ENCODE results near the gene RRAS2. TPM values are rescaled to one million over a fixed set of nuclear protein-coding genes. Genes with fewer than 3 reads are reported as not detected.

Gene RRAS2
- total RNA-seq, 4 donors from 2014 or later: 24.1 to 28.5 (median 25.5) TPM

GRCh38 chr11:14330881-14331280 is 28.1 kb downstream of the RRAS2 start:
- TF ChIP-seq EP300 (IDR thresholded peaks at IDR 0.05) (no peak), CTCF (IDR thresholded peaks at IDR 0.05) (no peak), POLR2AphosphoS5 (IDR thresholded peaks at IDR 0.05) (no peak), POLR2A (IDR thresholded peaks at IDR 0.05) (no peak)
- no peaks in the 10 kb centered on the region for H3K9me3 ChIP-seq
- no peak overlapping the region for H3K27ac ChIP-seq
- H3K36me3 ChIP-seq: no peaks in the 10 kb centered on the region
- no peaks in the 10 kb centered on the region for H3K4me1 ChIP-seq
- H3K27me3 ChIP-seq: no peaks in the 10 kb centered on the region
- H3K4me3 ChIP-seq: no peak overlapping the region
- no peak for DNase-seq (ENCODE audit: low spot score in 2 of 2)
- WGBS: 95% methylated on average over 2 of the region's 2 CpGs

DNA sequence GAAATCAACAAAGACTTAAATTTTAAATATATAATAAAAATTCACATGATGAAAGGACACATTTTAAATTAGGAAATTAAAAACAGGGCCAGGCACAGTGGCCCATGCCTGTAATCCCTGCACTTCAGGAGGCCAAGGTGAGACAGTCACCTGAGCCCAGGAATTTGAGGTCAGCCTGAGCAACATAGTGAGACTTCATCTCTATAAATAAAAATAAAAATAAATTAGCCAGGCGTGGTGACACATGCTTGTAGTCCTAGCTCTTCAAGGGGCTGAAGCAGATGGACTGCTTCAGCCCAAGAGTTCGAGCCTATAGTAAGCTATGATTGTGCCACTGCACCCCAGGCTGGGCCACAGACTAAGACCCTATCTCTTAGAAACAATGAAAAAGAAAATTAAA is 29.3 kb downstream of the RRAS2 start:
- H3K27ac ChIP-seq: no peak overlapping the region
- TF ChIP-seq EP300 (IDR thresholded peaks at IDR 0.05) (no peak), POLR2A (IDR thresholded peaks at IDR 0.05) (no peak)
- H3K4me3 ChIP-seq: no peak overlapping the region
- H3K4me1 ChIP-seq: no peaks in the 10 kb centered on the region
- no peaks in the 10 kb centered on the region for H3K27me3 ChIP-seq
- 86% methylated on average over 2 of the region's 2 CpGs for WGBS
- H3K9me3 ChIP-seq: no peaks in the 10 kb centered on the region
- DNase-seq (ENCODE audit: low spot score in 2 of 2): no peak
- H3K36me3 ChIP-seq: no peaks in the 10 kb centered on the region

DNA sequence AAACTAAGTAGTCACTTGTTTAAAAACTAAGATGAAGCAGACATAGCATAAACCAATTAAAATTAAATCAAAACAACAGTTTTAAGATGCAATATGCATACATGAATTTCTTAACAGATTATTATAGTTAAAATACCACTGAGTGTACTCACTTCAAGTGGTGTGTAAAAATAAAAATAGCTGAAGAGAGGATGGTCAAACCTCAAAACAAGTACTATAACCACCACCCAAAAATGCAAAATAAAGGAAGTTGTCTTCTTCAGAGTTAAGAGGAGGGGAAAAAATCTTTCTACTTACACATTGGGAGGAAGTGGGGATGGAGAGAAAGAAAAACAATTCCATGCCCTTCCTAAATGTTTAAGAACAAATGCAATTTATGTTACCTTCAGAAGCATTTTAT is 31.9 kb downstream of the RRAS2 start:
- H3K36me3 ChIP-seq: no peaks in the 10 kb centered on the region
- TF ChIP-seq EP300 (IDR thresholded peaks at IDR 0.05) (no peak), POLR2A (IDR thresholded peaks at IDR 0.05) (no peak), CTCF (IDR thresholded peaks at IDR 0.05) (no peak), POLR2AphosphoS5 (IDR thresholded peaks at IDR 0.05) (no peak)
- no peaks in the 10 kb centered on the region for H3K9me3 ChIP-seq
- DNase-seq (ENCODE audit: low spot score in 2 of 2): no peak
- no peak overlapping the region for H3K4me3 ChIP-seq
- no peaks in the 10 kb centered on the region for H3K27me3 ChIP-seq
- H3K4me1 ChIP-seq: no peaks in the 10 kb centered on the region
- no peak overlapping the region for H3K27ac ChIP-seq

DNA sequence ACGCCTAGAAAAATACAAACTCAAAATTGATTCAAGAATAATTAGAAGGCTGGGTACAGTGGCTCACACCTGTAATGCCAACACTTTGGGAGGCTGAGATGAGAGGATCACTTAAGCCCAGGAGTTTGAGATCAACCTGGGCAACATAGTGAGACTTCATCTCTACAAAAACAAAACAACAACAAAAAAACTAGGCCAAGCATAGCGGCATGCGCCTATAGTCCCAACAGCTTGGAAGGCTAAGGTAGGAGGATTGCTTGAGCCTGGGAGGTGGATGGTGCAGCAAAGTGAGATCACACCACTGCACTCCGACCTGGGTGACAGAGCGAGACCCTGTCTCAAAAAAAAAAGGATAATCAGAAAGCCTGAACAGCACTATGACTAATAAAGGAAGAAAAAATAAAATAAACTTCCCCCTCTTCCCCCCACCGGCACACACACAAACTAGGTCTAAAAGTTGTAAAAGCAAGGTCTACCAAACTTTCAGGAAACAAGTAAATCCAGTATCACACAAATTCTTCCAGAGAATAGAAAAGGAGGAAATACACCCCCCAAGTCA is 35.8 kb downstream of the RRAS2 start:
- no peak for DNase-seq (ENCODE audit: low spot score in 2 of 2)
- H3K27me3 ChIP-seq: no peaks in the 10 kb centered on the region
- H3K36me3 ChIP-seq: no peaks in the 10 kb centered on the region
- TF ChIP-seq POLR2AphosphoS5 (IDR thresholded peaks at IDR 0.05): no peak
- TF ChIP-seq EP300 (IDR thresholded peaks at IDR 0.05): no peak
- no peak for TF ChIP-seq POLR2A (IDR thresholded peaks at IDR 0.05)
- TF ChIP-seq CTCF (IDR thresholded peaks at IDR 0.05): no peak
- H3K27ac ChIP-seq: no peak overlapping the region
- no peak overlapping the region for H3K4me3 ChIP-seq
- 94% methylated on average over 6 of the region's 6 CpGs for WGBS
- H3K9me3 ChIP-seq: no peaks in the 10 kb centered on the region
- H3K4me1 ChIP-seq: no peaks in the 10 kb centered on the region

DNA sequence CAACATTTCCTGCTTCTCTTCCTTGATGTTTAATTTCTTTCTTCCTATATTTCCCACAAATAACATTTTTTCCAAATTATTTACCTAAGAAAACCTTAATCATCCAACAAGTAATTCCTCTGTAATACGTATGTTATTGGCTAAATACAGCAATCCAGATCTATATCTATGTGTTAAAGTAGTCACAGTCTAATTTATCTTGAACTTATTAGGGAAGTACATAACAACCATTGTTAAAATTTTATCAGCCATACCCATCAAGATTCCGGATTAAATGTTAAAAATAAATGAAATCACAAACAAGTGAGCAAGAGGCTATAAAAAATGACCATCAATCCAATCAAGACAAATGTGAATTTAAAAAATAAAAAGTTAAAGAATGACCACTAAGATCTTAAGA is 36.5 kb downstream of the RRAS2 start:
- Histone ChIP-seq H3K9me3 (no peaks in the 10 kb centered on the region), H3K36me3 (no peaks in the 10 kb centered on the region), H3K4me1 (no peaks in the 10 kb centered on the region), H3K27me3 (no peaks in the 10 kb centered on the region), H3K27ac (no peak overlapping the region), H3K4me3 (no peak overlapping the region)
- no peak for DNase-seq (ENCODE audit: low spot score in 2 of 2)
- WGBS: 71% methylated on average over 2 of the region's 2 CpGs
- no peak for TF ChIP-seq POLR2AphosphoS5 (IDR thresholded peaks at IDR 0.05)
- no peak for TF ChIP-seq EP300 (IDR thresholded peaks at IDR 0.05)

DNA sequence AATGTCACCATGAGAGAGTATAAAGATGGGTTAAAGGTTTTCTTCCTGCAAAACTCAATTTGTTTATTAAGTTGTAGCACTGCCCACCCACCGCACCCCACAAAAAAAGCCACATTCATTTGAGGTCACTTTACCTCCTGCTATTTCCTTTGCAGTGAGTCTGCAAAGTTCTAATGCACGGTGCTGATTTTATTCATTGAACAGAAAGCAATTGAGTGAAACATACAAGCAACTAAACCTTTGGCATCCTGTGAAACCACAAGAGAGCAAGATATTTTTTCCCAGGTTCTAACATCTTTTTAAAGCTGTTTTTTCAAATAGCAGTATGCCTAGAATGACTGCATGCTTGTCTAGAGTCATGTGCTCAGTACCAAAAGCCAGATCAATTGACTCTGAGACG is 39.0 kb downstream of the RRAS2 start:
- Histone ChIP-seq H3K27me3 (no peaks in the 10 kb centered on the region), H3K9me3 (no peaks in the 10 kb centered on the region), H3K4me1 (no peaks in the 10 kb centered on the region), H3K36me3 (no peaks in the 10 kb centered on the region), H3K4me3 (no peak overlapping the region), H3K27ac (no peak overlapping the region)
- 70% methylated on average over 3 of the region's 3 CpGs for WGBS
- no peak for DNase-seq (ENCODE audit: low spot score in 2 of 2)
- TF ChIP-seq EP300 (IDR thresholded peaks at IDR 0.05): no peak
- no peak for TF ChIP-seq POLR2AphosphoS5 (IDR thresholded peaks at IDR 0.05)
- TF ChIP-seq POLR2A (IDR thresholded peaks at IDR 0.05): no peak
- no peak for TF ChIP-seq CTCF (IDR thresholded peaks at IDR 0.05)
